ENCODE results near the gene CAGE1.
"Not testable (repeated sequence)": the region's sequence is repeated elsewhere in the genome, so short reads cannot be mapped to it uniquely, and the experiment has no call there.

The CAGE1 gene

DNA sequence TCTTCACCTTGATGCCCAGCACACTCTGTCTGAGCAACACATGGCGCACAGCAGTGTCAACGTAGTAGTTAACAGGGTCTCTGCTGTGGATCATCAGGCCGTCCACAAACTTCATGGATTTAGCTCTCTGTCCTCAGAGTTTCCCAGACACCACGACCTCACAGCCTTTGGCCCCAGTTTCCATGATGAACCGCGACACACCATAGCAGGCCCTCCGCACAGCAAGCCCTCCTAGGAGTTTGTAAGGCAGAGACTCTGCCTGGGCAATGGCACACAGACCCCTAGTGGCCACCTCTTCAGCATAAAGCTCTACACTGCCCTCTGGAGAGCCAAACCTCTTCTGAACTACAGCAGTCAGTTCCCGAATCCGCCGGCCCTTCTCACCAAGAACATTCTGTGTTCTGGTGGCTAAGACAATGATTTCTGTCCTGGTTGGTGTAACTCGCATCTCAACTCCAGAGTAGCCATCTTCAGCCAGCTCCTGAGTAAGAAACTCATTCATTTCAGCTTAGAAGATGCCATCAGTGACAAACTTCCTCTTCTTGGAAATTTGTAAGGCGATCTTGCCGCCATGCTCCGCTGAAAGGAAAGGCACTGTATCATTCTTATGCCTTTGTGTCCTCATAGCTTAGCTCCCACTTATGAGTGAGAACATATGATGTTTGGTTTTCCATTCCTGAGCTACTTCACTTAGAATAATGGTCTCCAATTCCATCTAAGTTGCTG is 50.4 kb downstream of the CAGE1 start:
- peak; percentile 54 for DNase-seq (ENCODE audit: low read depth)
- TF ChIP-seq, protein P1, sequence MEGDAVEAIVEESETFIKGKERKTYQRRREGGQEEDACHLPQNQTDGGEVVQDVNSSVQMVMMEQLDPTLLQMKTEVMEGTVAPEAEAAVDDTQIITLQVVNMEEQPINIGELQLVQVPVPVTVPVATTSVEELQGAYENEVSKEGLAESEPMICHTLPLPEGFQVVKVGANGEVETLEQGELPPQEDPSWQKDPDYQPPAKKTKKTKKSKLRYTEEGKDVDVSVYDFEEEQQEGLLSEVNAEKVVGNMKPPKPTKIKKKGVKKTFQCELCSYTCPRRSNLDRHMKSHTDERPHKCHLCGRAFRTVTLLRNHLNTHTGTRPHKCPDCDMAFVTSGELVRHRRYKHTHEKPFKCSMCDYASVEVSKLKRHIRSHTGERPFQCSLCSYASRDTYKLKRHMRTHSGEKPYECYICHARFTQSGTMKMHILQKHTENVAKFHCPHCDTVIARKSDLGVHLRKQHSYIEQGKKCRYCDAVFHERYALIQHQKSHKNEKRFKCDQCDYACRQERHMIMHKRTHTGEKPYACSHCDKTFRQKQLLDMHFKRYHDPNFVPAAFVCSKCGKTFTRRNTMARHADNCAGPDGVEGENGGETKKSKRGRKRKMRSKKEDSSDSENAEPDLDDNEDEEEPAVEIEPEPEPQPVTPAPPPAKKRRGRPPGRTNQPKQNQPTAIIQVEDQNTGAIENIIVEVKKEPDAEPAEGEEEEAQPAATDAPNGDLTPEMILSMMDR (IDR thresholded peaks at IDR 0.05; ENCODE audit: insufficient read depth, low read depth, low read length, missing control alignments): peak; percentile 49
- not testable (repeated sequence) for H3K4me3 ChIP-seq (ENCODE audit: low read depth, low read length)

DNA sequence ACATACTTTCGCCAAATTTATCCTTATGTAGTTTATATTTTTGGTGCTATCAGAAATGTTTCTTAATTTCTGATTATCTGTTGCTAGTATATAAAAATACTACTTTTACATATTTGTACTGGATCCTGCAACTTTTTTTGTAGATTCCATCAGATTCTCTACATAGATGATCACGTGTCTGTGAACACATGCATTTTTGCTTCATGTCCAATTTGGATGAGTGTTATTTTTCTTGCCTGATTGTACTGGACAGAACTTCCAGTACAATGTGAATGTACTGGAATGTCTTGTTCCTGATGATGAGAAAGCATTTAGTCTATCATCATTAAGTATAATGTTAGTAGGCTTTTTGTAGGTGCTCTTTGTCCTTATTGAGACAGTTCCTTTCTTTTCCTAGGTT is 51.5 kb downstream of the CAGE1 start:
- no peak overlapping the region for H3K4me3 ChIP-seq (ENCODE audit: low read depth, low read length)
- TF ChIP-seq, protein P1 (IDR thresholded peaks at IDR 0.05; ENCODE audit: insufficient read depth, low read depth, low read length, missing control alignments): no peak
- DNase-seq (ENCODE audit: low read depth): no peak

DNA sequence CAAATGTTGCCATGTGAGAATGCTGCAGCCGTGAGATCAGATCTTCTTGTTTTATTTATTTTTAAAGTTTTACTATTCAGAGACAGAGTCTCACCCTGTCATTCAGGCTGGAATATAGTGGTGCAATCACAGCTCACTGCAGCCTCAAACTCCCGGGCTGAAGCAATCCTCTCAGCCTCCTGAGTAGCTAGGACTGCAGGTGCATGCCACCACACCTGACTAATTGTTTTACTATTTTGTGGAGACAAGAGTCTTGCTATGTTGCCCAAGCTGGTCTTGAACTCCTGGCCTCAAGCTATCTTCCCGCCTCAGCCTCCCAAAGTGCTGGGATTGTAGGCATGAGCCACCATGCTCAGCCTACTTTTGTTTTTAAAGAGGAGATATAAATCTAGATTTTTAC is 54.0 kb downstream of the CAGE1 start:
- TF ChIP-seq, protein P1 (IDR thresholded peaks at IDR 0.05; ENCODE audit: insufficient read depth, low read depth, low read length, missing control alignments): no peak
- no peak for DNase-seq (ENCODE audit: low read depth)
- H3K4me3 ChIP-seq (ENCODE audit: low read depth, low read length): no peak overlapping the region

DNA sequence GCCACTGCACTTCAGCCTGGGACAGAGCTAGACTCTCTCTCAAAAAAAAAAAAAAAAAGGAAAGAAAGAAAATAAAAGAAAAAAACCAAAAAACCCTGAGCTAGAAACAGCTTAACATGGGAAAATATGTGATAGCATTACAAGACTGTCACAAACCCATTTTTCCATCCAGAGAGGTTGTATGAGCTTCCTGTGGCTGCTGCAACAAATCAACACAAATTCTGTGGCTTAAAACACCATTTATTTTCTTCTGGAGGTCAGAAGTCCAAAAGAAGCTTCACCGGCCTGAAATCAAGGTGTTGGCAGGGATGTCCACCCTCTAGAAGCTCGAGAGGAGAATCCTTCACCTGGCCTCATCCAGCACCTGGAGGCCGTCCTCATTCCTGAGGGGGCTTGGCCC is 54.9 kb downstream of the CAGE1 start:
- no peak for DNase-seq (ENCODE audit: low read depth)
- TF ChIP-seq, protein P1 (IDR thresholded peaks at IDR 0.05; ENCODE audit: insufficient read depth, low read depth, low read length, missing control alignments): no peak
- H3K4me3 ChIP-seq (ENCODE audit: low read depth, low read length): no peak overlapping the region

DNA sequence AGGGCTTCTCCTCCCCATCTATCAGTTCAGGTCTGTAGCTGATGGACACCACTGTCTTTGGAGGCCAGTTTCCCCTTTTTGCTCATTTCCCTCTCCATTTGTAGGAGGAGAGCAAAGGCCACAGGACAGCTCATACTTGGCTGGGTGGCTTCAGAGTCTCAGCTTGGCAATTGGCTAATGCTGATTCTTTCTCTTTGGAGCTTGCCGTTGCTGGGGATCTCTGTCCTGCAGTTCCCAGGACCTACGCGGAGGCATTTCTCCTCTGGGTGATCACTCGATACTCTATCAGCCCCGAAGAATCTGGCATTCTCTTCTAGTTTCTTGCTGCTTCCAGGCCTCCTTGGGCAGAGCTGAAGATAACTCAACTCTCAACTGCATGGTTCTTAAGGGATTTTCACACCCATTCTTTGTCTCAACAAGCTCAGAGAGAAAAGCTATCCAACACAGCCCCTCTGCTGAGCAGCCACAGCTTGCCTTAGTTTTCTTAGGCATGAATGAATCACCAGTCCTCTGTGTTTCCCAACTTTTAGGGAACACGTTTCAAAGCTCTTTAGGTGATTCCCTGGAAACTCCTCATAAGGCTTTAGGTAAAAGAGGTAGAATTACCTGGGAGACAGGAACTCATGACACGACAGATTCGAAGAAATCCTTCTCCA is 57.3 kb downstream of the CAGE1 start:
- TF ChIP-seq, protein P1 (IDR thresholded peaks at IDR 0.05; ENCODE audit: insufficient read depth, low read depth, low read length, missing control alignments): no peak
- H3K4me3 ChIP-seq (ENCODE audit: low read depth, low read length): no peak overlapping the region
- DNase-seq (ENCODE audit: low read depth): no peak

DNA sequence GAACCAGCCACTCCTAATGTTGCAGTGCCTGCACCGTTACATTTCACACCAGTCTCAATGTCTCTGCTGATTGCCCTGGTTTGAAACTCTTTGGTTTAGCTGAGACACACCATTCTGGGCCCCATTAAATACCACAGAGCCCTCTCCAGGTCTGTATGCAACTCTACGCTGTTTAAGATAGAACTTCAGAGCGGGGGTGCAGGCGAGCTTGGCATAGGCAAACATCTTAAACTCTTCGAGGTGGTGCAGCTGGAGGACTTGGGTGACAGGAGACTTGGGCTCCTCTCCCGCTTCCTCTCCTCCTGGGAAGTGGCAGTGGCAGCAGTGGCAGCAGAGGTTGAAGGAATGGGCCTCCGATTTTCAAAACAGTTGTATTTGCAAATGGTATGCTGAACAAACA is 58.1 kb downstream of the CAGE1 start:
- H3K4me3 ChIP-seq (ENCODE audit: low read depth, low read length): no peak overlapping the region
- DNase-seq (ENCODE audit: low read depth): no peak
- TF ChIP-seq, protein P1 (IDR thresholded peaks at IDR 0.05; ENCODE audit: insufficient read depth, low read depth, low read length, missing control alignments): no peak
